HG02759 (cell line): ENCODE results near the gene TMEM184A.

Experiments used
- ATAC-seq: cut with Tn5 transposase; IDR thresholded peaks from one replicate; pipeline ENCODE4 v1.9.1; 2021; ENCODE audit warnings: mild to moderate bottlenecking, moderate library complexity; ENCODE audit not compliant: unreplicated experiment

The TMEM184A gene

DNA sequence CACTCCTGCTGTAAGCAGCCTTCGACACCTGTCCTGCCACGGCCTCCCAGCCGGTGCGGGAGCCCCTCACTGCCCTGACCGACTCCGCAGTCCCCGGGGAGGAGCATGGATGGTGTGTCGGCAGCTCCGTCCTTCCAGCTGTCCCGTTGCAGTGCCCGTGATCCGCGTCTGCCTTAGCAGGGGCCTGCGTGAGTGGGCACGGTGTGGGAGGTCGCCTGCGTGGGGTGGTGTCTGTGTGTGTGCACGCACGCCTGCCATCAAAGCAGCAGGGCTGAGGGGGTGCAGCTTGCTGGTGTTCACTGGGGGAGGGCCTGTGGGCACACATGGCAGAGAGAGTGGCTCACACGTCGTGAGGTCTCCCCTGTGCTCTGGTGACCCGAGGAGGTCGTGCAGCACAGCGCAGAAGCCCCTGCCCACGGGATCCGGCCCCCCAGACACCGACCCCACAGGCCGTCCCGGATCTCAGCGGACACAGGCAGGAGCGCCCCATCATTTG, 15.2 kb downstream of the TMEM184A start:
- no peak for ATAC-seq

DNA sequence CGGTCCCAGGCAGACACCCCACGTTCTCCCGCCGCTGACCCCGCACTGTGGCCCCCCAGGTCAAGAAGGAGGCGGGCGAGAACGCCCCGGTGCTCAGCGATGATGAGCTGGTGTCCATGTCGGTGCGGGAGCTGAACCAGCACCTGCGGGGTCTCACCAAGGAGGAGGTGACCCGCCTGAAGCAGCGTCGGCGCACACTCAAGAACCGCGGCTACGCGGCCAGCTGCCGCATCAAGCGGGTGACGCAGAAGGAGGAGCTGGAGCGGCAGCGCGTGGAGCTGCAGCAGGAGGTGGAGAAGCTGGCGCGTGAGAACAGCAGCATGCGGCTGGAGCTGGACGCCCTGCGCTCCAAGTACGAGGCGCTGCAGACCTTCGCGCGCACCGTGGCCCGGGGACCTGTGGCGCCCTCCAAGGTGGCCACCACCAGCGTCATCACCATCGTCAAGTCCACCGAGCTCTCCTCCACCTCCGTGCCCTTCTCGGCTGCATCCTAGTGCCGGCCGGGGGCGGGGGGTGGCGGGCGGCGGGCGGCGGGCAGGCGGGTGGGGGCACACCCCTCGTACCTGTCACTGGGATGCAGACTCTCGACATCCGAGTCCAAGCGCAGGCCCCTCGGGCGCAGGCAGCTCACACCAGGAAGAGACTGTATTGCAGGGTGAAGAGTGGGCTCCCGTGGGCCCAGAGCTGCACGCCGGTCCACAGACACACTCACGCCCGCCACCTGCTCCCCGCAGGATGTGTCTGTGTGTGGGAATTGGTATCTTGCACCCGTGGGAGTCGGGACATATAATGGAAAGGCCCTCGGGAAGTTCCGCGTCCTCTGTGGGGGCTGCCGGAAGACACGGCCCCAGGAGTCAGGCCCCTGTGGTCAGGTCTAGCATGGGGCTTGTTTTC, 15.9 kb downstream of the TMEM184A start:
- no peak for ATAC-seq

DNA sequence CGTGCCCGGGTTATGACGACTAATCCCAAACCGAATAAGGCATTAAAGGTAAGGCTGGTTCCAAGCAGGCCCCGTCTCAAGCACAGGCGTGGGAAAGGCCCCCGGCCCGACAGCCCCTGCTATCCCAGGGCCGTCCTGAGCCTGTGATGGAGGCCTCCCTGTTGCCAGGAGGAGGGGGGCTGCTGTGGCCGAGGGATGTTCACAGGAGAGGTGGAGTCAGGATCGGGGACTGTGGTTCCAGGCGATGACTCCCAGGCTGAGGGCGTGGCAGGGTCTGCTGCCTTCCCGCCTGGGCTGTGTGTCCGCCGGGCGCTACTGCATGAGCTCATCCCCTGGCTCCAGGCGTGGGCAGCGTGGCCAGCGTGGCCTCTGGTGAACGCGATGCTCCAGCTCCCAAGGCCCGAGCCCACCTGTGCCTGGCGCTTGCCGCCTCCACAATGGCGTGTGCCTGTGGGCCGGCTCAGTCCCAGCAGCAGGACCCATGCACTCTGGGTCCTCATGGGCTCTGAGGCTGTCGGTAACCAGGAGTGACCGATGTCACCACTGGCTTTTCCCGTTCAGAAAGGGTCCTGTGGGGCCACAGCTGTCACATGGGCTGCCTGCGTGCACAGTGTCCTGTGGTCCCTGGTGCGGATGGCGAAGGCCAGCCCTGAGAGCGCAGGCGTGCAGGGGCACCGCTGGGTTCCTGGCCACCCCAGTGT, 16.7 kb downstream of the TMEM184A start:
- ATAC-seq: no peak

DNA sequence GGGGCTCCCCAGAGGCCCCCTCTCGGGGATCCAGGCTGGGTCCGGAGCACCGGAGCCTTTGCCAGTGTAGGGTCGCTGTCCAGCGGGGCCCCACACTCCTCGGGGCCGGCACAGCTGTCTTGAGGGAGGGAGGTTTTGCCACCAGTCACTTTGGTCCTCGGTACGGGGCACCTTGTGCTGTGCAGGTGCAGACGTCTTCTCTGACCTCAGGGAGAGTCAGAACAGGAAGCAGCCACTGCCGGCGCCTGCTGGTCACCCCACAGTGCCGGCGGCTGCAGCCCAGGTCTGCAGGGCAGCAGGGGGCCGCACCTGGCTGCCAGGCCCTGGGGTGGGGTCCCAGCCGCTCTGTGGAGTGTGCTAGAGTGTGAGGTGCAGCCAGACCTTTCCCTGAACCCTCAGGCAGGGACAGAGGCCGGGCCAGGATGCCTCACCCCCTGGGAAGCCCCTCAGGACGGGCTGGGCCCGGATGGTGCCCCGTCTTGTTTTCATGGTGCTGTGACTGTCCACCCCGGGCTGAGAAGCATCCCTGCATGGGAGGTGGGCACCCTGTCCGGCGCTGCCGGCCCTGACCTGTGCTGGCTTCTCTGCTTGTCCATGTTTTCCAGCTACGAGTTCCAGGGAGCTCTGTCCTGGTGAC, 17.3 kb downstream of the TMEM184A start:
- no peak for ATAC-seq

DNA sequence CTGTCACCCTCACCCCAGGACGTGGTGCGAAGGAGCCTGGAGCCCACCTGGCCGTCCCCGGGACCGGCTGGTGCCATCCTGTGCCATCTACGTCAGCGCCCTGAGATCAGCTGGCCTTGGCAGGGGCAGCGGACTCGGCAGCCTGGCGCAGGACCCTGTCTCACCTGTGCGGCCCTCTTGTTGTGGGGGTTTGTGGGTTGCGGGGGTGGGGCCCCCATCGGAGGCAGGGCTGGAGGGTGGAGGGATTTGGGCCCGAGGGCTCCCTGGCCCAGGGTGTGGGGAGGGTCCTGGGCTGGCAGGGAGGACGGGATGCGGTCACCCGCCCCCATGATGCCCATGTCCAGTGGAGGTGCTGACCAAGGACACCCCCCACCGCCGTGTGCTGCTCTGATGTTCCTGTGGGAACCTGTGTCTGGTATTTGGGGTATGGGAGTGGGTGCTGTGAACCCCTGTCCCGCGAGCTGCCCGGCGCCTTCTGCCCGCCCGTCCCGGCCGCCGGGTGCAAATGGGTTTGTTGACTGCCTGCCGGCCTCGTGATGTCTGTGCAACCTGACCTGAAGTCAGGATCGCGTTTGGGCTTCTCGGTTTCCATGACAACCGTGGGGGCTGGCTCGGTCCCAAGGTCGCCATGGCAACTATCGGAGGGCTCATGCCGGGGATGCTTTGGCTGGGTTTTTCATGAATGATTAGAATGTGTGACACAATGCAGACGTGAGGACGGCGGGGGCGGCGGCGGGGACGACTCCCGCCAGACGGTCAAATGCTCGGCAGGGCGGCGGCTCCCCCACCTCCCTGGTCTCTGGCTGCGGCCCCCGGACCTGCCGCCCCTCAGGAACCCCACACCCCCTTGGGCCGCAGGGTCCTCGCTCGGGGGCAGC, 18.2 kb downstream of the TMEM184A start:
- ATAC-seq: no peak

DNA sequence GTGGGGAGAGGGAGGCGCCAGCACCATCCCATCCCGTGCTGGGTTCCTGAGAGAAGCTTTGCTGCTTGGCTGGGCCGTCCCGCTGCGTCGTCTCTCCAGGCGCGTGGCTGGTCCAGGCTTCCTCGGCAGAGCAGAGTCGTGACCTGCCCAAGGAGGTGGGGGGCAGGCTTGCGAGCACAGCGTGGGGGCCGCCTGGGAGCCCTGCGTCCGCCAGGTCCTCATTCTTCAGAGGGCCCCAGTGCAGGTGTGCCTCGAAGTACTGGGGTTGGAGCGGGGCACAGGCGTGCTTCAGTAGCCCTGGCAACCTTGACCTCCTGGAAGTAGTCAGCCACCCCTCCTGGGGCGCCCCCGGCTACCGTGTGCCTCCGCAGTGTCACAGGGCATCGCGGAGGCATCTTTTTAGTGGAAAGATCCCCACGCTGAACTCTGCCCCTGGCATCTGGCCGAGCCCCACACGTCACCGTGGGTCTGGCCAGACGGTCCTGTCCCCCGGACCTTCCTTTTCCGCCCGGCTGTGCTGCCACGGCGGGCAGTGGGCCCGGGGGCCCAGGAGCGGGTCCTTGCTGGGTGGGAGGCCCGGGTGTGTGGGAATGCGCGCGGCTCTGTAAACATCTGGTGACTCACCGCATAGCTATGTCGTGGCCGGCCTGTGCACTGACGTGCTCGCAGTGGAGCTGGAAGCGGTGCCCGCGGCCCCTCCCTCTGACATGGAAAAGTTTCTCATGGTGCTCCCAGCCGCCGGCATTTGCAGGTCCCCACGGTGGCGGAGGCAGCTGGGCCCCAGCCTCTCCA, 19.1 kb downstream of the TMEM184A start:
- ATAC-seq: no peak

DNA sequence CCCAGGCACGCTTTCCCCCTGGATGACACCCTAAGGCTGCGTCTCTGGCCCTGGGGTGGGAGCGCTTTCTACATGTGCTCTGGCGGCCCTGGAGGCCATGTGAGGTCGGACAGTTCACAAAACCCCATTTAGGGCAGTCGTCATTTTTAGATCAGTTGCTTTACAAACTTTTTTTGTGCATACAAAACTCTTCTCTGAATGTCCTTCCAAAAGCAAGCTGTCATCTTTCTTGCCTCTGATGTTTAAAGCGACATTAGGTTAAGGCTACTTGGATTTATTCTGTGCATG, 19.6 kb downstream of the TMEM184A start:
- ATAC-seq: no peak

DNA sequence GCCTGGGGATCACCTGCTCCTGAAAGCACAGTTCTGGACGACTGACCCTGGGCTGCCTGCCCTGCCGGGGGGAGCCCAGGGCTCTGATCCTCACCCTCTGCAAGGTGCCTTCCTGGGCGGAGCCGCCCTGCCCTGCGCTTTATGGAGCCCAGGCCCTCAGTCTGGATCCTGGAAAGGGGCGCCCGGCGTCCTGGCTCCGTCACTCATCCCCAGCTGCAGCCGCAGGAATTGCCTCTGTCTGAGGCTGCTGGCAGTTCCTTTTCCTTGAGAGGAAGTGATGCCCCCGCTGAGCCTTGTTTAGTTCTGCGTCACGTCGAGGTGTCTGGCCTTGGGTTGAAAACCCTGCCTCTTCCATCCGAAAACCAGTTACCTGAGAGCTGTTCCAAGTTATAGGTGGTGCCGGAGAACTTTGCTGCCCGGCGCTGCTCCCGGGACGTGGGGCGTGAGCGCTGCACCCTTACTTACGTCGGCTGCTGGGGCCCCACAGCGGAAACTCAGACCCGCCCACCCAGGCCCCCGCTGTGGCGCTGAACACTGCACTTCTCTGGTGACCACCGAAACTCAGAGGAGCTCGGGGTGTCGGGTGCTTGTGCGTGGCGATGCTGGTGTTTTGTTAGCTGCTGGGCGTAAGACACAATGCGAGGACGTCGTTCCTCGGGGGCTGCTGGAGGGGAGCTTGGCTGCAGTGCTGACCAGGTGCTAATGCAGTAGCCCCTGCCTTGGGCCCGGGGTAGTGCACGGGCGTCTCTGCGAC, 20.1 kb downstream of the TMEM184A start:
- ATAC-seq: no peak

DNA sequence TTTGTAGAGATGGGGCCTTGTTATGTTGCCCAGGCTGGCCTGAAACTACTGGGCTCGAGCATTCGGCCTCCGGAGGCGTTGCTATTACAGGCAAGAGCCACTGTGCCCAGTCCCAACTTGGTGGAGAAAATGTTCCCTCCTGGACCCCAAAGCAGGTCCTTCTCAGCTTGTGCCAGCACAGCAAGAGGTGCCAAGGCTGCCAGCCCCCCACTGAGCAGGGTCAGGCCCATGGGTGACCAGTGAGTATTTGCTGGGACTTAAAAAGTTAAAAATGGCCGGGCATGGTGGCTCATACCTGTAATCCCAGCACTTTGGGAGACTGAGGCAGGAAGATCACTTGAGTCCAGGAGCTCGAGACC, 20.9 kb downstream of the TMEM184A start:
- no peak for ATAC-seq

DNA sequence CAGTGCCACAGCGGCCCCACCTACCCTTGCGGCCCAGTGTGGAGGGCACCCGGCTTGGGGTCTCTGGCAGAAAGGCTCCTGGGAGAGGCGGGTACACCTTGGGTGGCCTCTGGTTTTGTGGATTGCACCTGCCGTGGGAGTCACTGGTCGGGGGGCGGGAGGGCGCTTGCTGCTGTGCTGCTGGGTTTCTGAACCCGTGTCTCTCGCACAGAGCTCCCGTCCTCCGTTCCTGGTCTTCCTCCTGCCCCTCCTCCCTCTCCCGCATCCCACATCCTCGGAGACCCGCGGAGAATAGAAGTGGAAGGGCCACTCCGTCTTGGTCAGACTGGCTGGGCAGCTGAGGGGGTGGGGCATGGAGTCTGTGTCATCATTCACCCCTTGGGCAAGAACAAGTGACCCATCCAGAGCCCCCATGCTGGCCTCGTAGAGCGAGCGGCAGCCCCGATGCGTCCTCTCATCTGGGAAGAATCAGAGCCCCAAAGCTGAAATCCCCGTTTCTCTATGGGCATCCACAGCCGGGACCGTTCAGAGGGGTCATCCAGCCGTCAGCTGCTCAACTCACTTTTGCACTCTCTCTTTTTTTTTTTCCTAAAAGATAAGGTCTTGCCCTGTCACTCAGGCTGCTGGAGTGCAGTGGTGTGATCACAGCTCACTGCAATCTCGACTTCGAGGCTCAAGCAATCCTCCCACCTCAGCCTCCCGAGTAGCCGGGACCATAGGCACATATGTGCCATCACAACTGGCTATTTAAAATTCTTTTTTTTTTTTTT, 21.5 kb downstream of the TMEM184A start:
- no peak for ATAC-seq

DNA sequence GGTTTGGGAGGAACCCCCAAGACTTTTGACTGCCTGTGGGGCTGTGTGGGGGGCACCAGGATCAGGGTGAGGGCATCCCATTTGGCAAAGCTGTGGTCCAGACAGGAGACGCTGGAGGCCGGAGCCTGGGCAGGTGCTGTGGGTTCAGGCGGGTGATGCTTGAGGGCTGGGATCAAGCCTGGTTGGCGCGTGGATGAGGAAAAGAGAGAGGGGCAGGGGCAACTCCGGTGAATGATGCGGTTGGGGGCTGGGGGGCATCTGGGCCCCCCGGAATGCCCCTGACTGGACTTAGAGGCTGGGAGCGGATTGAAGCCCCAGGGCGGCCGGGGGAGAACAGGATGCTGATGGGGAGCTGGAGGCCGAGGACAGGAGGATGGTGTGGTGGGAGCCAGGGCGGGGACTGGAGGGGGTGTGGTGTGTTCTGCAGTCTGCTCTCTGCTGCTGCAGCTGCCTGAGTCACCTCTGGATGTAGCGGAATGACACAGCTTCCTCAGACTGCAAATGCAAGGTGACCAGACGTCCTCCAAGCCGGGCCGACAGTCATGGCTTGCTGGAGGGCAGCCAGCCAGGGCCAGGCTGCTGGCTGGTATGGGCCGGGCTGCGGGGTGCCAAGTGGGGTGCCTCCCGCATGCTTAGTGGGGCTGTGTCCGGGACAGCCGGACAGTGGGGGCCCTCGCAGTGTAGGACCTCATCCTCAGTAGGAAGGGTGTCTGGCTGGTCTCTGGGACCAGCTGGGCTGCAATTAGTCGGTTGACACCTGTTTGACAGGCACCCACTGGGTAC, 22.3 kb downstream of the TMEM184A start:
- ATAC-seq: no peak

DNA sequence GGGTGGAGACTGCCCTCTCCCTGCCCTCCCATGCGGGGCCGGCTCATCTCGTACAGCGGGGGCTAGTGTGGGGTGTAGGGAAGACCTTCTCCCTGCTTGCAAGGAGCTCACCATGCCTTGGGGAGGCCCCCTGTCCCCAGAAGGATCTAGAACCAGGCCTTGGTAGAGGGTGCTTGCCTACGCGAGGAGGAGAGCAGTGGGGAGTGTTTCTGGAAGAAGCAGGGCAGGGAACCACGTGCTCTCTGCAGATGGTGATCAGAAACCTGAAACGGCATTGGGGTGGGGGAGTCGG, 22.8 kb downstream of the TMEM184A start:
- ATAC-seq: no peak

DNA sequence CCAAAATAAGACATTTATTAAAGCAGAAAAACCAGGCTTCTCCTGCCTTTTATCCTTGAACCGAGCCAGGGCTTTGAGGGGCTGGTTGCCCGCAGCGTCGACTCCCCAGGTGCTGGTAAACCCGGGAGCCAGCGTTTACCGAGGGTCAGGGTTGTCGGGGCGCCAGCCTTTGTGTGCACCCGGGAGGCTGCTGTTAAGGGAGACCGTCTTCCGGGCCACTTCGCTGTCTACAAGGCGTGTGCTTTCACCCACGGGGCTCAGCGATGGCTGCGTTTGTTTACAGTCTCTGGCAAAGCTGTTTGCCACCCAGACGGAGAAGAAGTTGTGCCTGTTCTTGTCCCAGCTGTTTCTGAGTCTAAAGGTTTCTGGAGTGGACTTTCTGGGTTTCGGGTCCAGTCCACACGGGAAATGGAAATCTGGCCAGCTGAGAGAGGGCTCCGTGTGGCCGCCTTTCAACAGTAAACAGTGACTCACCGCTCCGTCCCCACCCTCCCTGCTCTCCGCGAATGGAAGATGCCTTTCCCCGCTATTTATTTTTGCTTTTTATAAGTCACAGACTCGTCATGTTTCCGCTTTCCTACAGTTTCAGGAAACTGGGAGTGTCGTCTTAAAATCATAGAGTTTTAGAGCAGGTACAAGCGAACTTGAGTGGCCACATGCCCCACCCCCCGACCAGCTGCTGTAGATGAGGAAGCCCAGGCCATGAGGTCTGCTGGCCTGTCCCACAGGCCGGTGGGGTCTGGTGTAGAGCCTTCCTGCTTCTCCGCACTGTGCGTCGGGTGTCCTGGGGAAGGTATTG, 23.4 kb downstream of the TMEM184A start:
- no peak for ATAC-seq

DNA sequence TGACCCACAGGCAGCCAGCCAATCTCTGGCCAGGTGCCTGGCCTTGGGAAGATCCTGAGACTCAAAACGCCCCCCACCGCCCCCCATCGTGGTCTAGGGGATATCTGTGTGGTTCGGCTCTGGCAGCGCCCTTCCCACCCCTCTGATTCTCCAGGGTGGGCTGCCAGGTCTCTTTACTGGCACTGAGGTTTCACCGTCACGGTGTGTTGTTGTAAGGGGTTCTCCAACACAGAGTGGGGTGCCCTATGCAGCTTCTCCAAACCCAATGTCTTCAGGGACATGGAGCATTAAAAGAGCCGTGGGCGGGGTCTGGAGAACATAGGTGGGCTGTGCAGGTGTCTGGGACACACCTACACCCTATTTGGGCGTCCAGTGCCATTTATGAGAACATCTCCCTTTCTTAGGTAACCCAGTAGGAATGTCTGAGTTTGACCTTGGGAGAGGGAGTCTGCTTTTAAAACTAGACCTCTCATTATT, 24.0 kb downstream of the TMEM184A start:
- no peak for ATAC-seq

DNA sequence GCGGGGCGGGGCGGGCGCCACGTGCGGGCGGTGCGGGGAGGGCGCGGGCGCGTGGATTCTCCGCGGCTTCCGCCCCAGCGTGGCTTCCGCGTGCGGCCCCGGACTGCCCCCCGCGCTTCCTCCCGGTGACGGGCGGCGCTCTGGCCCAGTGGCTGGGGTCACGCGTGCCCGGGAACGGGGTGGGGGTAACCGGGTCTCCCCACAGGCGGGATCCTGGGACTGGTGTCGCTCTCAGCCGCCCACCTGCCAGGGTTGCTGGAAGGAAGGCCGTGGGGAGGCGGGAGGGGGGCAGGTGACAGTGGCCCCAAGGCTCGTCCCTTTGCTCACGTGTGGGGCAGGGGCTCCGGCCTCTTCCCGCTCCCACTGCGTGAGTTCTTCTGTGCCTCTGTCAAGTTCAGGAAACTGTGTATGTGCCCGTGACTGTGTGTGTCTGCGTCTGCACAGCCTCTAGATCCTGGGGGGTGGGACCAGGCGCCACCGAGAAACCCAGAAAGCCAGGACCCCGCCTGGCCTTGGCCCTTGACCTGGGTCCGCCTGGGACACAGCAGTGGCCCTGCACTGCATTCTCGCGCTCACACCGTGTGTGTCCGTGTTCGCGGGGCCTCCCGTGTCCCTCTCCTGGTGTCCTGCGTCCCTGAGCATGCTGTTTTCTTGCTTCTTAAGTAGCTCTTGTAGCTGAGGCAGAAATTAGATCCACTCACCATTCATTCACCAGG, 24.6 kb downstream of the TMEM184A start:
- peak; percentile 14 for ATAC-seq

DNA sequence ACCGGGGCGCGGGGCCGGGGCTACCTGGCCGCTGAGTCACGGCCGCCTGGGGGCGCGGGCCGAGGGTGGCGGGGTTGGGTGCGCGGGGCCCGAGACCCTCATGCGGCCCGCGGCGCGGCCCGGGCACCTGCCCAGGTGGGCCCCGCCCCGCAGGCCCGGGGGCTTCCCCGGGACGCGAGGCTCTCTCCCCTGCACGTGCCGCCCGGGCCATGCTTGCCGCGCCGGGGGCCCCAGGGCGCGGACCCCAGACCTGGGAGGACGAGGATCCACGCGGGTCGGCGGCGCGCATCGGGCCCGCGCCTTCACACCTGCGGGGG, 25.1 kb downstream of the TMEM184A start:
- peak; percentile 30 for ATAC-seq
